Measurements from ENCODE around the gene APLP2. TPM values are rescaled to one million over a fixed set of nuclear protein-coding genes. Genes with fewer than 3 reads are reported as not detected.

The APLP2 gene
- total and polyA plus RNA-seq, 10 donors, result 47.4 to 248 (median 181) TPM

DNA sequence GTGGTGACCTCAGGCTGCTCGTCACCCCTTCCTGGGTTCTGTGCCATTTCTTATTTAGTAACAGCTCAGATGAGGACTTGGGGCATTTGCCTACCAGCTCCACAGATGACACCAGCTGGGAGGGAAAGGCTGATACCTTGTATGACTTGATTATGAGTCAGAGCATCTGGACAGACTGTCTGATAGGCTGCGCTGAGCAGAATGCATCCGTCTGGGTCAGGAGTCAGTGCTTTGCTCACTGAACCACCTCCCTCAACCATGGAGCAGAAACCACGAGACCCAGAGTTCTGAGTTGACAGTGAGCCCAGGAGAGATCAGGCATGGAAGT is 96.7 kb downstream of the APLP2 start:
- WGBS, 5 donors, result 37 to 60% (median 51%) methylated on average over 4 of the region's 4 CpGs

DNA sequence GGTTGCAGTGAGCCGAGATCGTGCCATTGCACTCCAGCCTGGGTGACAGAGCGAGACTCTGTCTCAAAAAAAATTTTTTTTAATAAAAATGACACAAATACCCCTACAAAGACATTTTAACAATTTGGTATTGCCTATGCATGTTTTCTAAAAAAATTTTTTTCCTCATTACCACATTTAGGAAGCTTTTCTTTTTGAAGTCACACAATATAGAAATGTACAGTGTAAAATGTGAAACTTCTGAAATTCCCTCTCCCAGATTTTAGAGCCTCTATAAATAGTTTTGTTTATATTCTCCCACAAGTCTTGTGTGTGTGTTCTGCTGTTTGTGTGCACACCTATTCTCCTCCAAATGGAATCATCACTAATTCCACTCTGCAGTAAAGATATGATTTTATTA is 97.5 kb downstream of the APLP2 start:
- Histone ChIP-seq H3K4me1 (peaks cover 0 to 51% (median 30%) of the 10 kb centered on the region in 6 donors), H3K4me3 (no peak overlapping the region), H3K36me3 (no peaks in the 10 kb centered on the region), H3K9me3 (no peaks in the 10 kb centered on the region), H3K27me3 (replicated peaks in 1 of 7) (peaks cover 0 to 27% (median 3%) of the 10 kb centered on the region in 7 donors), H3K27ac (no peak overlapping the region)
- TF ChIP-seq POLR2A (IDR thresholded peaks at IDR 0.05) (no peak), POLR2AphosphoS5 (IDR thresholded peaks at IDR 0.05) (no peak)
- TF ChIP-seq, protein P1, sequence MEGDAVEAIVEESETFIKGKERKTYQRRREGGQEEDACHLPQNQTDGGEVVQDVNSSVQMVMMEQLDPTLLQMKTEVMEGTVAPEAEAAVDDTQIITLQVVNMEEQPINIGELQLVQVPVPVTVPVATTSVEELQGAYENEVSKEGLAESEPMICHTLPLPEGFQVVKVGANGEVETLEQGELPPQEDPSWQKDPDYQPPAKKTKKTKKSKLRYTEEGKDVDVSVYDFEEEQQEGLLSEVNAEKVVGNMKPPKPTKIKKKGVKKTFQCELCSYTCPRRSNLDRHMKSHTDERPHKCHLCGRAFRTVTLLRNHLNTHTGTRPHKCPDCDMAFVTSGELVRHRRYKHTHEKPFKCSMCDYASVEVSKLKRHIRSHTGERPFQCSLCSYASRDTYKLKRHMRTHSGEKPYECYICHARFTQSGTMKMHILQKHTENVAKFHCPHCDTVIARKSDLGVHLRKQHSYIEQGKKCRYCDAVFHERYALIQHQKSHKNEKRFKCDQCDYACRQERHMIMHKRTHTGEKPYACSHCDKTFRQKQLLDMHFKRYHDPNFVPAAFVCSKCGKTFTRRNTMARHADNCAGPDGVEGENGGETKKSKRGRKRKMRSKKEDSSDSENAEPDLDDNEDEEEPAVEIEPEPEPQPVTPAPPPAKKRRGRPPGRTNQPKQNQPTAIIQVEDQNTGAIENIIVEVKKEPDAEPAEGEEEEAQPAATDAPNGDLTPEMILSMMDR (IDR thresholded peaks at IDR 0.05 in 8 of 11, conservative IDR thresholded peaks at IDR 0.05 in 3 of 11), result no peak
- WGBS, 5 donors, result 78 to 96% (median 93%) methylated on average over 3 of the region's 3 CpGs
- intact Hi-C loops (cut with DNase I; ENCODE audit: low total_unique reads), result no loop called here
- no peak for DNase-seq

More for the DNA sequence above, 96.7 kb downstream of the APLP2 start:
- intact Hi-C loops (cut with DNase I; ENCODE audit: low total_unique reads), result no loop called here
- no peak overlapping the region for H3K4me3 ChIP-seq
- no peak for DNase-seq
- peak overlapping the region in 2 of 8 donors; percentile 22 to 39 for H3K27ac ChIP-seq
- no peaks in the 10 kb centered on the region for H3K36me3 ChIP-seq
- H3K4me1 ChIP-seq, result peaks cover 0 to 55% (median 33%) of the 10 kb centered on the region in 6 donors
- no peaks in the 10 kb centered on the region for H3K9me3 ChIP-seq
- TF ChIP-seq, protein P1 (IDR thresholded peaks at IDR 0.05 in 8 of 11, conservative IDR thresholded peaks at IDR 0.05 in 3 of 11), result no peak
- peak in 1 of 3 donors; percentile 22 for TF ChIP-seq POLR2AphosphoS5 (IDR thresholded peaks at IDR 0.05)
- H3K27me3 ChIP-seq (replicated peaks in 1 of 7), result peaks cover 0 to 35% (median 5%) of the 10 kb centered on the region in 7 donors

DNA sequence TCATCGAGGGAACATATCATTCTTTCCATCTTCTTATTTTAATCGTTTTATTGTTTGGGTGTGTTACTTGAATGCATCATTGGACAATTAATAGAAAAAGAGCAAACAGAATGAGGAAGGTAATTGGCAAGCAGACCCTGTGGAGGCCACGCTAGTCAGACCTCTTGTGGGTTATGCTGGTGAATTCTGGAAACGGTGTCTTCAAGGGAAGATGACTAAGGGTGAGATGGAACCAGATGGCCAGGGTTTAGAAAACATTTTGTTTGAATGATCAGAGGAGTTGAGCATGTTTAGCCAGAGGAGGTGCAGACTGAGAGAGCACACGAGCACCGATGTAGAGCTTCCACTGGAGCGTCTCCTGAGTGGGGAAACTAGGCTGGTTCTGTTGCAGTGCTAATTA is 98.4 kb downstream of the APLP2 start:
- H3K27me3 ChIP-seq (replicated peaks in 1 of 7), result peaks cover 0 to 21% (median 0%) of the 10 kb centered on the region in 7 donors
- H3K4me1 ChIP-seq, result peaks cover 0 to 41% (median 24%) of the 10 kb centered on the region in 6 donors
- TF ChIP-seq POLR2AphosphoS5 (IDR thresholded peaks at IDR 0.05) (no peak), POLR2A (IDR thresholded peaks at IDR 0.05) (no peak)
- TF ChIP-seq, protein P1 (IDR thresholded peaks at IDR 0.05 in 8 of 11, conservative IDR thresholded peaks at IDR 0.05 in 3 of 11), result no peak
- DNase-seq, result no peak
- no peak overlapping the region for H3K4me3 ChIP-seq
- 75 to 80% (median 78%) methylated on average over 7 of the region's 7 CpGs for WGBS, 5 donors
- H3K27ac ChIP-seq, result no peak overlapping the region
- intact Hi-C loops (cut with DNase I; ENCODE audit: low total_unique reads), result no loop called here
- H3K9me3 ChIP-seq, result no peaks in the 10 kb centered on the region
- H3K36me3 ChIP-seq, result no peaks in the 10 kb centered on the region

DNA sequence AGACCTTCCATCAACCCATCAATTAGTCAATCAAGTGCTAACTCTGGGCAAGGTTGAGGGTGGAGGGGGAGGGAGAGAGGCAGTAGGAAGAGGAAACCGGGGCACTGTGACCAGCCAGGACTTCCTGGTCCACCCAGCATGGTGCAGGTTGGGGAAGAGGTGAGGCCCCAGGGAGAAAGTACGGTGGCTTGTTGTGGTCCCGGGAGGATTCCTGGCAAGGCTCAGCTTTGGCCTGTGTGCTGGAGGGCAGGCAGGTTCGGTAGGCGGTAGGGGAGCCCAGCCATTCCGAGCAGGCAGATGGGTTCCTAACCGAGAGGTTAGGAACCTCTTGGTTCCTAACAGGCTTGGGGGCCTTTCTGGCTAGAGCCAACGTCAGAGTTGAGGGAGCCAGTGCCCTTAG is 100.7 kb downstream of the APLP2 start:
- peaks cover 0 to 9% (median 4%) of the 10 kb centered on the region in 8 donors for H3K9me3 ChIP-seq
- H3K27me3 ChIP-seq (replicated peaks in 1 of 7), result peaks cover 0 to 6% (median 0%) of the 10 kb centered on the region in 7 donors
- WGBS, 5 donors, result 64 to 79% (median 75%) methylated on average over 8 of the region's 8 CpGs
- H3K27ac ChIP-seq, result no peak overlapping the region
- no peaks in the 10 kb centered on the region for H3K36me3 ChIP-seq
- no peak for DNase-seq
- TF ChIP-seq POLR2A (IDR thresholded peaks at IDR 0.05) (no peak), POLR2AphosphoS5 (IDR thresholded peaks at IDR 0.05) (no peak)
- TF ChIP-seq, protein P1 (IDR thresholded peaks at IDR 0.05 in 8 of 11, conservative IDR thresholded peaks at IDR 0.05 in 3 of 11), result no peak
- H3K4me3 ChIP-seq, result no peak overlapping the region
- H3K4me1 ChIP-seq, result peaks cover 0 to 22% (median 7%) of the 10 kb centered on the region in 6 donors
- intact Hi-C loops (cut with DNase I; ENCODE audit: low total_unique reads), result no loop called here
